NCI-H187 (cell line): ENCODE data around the gene SPATS2L.

Source experiments
- DNase-seq, 2 experiments: peaks; one replicate each; lab custom pipeline; 2025; lab: John Stamatoyannopoulos, UW

SPATS2L gene

DNA sequence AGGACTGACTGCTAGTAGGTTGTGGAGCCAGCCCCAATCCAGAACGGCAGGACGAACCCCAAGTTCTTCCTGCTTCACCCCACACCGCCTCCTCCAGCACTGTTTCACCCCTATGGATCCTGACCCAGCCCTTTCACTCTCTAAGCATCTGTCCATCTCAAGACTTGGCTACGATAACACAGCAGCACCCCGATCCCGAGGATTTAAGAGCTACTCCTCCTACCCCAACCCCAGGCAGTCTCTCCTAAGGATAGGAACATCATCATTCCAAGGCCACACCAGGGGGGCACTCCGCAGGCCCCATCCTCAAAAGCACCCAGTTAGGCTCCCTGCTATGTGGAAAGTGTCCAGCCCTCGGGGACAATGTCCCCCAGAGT, 202.7 kb downstream of the SPATS2L start:
- no peak for DNase-seq

DNA sequence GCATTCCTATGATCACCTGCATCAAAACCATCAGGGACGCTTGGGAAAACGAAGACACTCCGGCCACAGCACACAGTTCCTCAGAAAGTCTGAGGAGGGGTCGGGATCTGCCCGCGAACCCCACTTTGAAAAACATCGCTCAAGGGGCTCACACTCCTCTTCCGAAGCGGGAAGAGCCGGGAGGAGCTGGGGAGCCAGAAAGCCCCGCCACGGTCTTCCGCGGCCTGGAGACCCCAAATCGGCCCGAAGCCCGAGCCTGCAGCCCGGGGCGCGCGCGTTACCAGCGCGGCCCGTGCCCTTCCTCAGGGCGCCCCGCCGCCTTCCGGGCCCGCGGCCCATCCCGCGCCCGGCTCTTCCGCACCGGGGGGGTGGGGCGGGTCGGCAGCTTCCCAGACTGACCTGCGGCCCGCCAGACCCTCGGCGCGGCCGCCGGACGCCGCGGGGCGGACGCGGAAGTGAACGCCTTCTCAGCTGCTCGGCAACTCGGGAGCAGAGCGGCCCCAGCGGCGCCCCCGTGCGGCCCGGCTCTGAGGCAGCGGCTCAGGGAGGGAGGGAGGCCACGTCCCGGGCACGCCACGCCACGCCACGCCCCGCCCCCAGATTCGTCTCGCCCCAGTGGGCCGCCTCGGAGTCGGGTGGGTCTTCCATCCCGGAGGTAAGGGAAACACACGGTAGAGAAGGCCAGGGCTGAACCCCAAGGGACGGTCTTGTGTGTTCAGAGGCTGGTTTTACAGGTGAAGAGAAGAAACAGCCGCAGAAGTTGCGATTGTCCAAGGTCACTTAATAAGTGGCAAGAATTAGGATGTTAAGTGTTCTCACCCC, 203.3 kb downstream of the SPATS2L start, which contains the start of gene KCTD18:
KCTD18 (minus strand) TSS at position 457 of the 822 bp plus-strand sequence. CDS start 3,052 bp downstream, outside the sequence.
- peak; percentile 15 to 59 for DNase-seq

DNA sequence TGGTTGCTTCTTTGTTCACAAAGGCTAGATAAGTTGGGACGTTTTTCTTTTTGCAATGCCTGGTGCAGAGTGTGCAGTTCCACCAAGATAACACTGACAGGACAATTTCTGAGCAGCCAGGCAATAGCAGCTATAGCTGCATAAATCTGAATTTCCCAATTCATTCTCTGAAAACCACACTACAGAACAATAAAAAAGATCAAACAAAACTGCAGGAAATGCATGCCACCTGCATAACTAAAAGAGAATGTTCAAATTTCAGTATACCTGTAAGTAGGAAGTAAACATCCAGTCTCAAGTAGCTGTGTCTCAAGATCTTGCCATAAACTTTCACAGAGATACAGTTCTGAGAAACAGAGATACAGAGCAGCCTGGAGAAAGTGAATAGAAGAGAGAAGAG, 208.7 kb downstream of the SPATS2L start:
- DNase-seq = no peak

DNA sequence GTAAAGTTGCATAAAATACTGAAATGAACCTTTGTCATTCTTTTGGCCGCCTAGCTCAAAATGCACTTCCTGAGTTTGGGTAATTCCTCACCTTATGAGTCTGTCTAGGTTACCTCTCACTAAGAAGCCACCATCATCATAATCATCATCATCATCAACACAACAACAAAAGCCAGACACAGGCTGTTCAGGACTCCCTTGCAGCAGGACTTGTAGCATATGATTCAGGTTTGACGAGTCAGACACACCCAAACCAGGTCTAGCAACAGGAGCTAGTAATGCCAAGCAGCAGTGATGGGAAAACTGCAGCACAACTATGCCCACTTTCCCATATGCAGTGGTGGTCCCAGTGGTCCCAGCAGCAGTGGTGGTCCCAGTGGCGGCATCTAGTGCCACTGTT, 216.7 kb downstream of the SPATS2L start:
- no peak for DNase-seq

DNA sequence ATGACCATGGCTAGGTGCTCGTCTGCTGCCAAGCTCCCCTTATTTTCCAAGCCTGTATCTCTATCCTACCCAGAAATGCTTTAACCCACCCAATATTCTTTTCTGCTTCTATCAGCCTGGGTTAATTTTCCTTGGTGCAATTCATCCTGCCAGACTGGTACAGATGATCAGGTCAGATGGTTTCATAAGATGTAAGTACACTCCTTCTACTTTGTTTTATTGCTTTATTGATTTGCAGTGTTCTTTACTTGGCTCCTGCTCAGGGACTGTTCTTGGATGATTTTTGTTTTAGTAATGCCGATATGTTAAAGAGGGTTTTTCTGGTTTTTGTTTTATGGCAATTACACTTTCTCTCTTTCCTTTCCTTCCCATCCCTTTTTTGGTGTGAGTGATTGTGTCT, 217.1 kb downstream of the SPATS2L start:
- no peak for DNase-seq

DNA sequence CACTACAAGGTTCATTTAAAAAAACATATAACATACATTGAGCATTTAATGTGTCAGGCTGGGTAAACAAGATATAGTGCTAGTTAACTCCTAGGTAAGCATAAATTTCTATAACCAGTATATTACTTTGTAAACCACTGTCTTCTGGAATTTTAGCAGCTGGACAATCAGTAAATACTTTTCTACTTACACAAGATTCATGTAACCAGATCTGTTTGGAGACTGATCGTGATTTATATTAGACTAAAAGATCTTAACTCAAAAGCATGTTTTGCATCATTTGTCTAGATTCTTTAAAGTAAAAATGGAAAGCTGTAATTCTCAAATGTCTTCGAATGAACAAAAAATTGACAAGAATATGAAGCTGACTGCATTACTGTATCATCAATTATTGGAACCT, 218.6 kb downstream of the SPATS2L start:
- no peak for DNase-seq

DNA sequence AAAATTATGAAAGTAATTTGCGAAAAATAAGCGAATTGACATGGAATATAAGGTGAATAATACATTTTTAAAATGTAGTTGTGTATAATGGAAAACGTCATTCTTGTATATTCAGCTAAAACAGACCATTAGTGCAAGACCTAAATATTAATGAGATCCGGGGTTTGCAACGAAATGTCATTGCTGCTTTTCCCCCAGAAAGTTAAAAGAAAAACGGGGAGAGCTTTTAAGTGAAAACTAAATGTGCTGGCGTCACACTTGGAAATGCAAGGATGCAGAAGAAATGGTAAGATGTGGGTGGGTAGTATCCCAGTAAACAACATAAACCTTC, 219.0 kb downstream of the SPATS2L start:
- no peak for DNase-seq

DNA sequence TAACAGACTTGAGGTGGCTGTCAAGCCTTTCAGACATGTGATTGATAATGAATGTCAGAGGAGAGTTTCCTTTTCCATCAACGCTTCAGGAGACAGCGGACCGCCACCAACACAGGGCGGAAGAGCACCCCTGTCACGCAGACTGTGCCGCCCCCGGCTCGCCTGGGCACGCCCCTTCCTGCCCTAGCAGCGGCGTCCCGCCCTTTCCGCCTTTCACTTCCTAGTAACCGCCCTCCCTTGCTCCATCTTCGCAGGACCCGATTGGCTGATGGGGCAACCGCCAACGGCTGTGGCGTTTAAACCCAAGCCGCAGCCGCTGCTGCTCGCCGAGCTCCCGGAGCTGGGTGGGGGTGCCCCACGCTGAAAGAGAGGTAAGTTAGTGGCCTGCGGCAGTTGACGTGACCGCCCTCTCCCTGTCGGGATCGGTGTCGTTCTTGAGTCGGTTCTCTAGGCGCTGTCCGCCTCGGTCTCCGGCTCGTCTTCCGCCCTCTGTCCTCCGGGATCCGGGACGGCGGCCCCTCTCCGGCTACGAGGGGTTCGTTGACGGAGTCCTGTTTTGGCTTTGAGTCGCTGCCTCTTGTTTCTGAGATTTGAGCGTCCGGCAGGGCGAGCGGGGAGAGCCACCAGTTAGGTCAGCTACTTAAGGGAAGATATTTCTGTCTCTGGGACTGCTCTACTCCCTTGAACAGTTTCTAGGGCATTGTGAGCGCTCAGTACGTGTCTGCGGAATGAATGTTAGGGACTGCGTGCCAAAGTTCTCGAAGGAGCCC, 219.6 kb downstream of the SPATS2L start, which contains the start of gene SGO2:
SGO2 (plus strand) TSS at position 326 of the 770 bp plus-strand sequence. CDS start 6,769 bp downstream, outside the sequence.
- peak; percentile 56 to 78 for DNase-seq

DNA sequence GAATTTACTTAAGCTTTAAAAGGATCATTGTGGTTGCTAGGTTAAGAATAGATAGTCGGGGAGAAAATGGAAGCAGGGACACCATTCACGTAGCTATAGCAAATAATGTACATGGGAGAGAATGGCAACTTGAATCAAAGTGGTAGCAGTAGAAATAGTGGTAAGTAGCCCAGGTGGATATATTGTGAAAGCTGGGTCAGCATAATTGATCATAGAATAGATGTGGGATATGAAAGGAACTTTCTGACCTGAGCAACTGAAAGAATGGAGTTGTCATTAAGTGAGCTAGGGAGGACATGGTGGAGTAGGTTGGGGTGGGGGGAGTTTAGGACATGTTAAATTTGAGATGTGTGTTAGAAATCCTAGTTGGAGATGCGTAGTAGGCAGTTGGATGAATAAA, 221.7 kb downstream of the SPATS2L start:
- DNase-seq = no peak
